Hepatocyte (in vitro differentiated cells): ENCODE measurements around the gene PABPC1L.

Experiments
- CTCF ChIP-seq: fragments of 200-600 bp; sonication (generic); IDR thresholded peaks from 2 replicates; pipeline ENCODE4 v1.5.1; 2016; ENCODE audit warnings: antibody characterized with exemption, mild to moderate bottlenecking; ENCODE audit not compliant: poor library complexity
- EZH2 ChIP-seq: fragments of 200-600 bp; sonication (generic); IDR thresholded peaks from 2 replicates; pipeline ENCODE4 v1.6.1; 2016; ENCODE audit warnings: antibody characterized with exemption, mild to moderate bottlenecking, borderline replicate concordance
- EZH2phosphoT487 ChIP-seq: fragments of 200-600 bp; sonication (generic); IDR thresholded peaks from one replicate; pipeline ENCODE4 v1.6.1; 2018; ENCODE audit warnings: antibody characterized with exemption, mild to moderate bottlenecking, low read depth, moderate library complexity; ENCODE audit not compliant: unreplicated experiment, severe bottlenecking

DNA sequence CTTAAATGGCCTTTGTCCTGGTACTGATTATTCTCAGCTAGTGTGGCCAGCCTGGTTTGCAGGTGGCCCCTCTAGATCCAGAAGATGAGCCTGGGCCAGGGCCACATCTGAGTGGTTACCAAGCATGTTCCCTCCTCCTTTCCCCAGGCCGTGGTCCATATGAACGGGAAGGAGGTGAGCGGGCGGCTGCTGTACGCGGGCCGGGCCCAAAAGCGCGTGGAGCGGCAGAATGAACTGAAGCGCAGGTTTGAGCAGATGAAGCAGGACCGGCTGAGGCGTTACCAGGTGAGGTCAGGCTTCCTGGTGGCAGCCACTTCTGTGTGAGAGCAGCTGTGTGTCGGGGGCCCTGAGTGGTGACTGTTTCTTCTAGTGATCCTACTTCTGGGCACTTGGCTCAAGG, 11.6 kb downstream of the PABPC1L start:
- no peak for TF ChIP-seq CTCF
- no peak for TF ChIP-seq EZH2
- TF ChIP-seq EZH2phosphoT487: no peak
